WTC11 (cell line): ENCODE measurements around the gene CHST3. TPM values are rescaled to one million over a fixed set of nuclear protein-coding genes. Genes with fewer than 3 reads are reported as not detected.

Experiments
- ATAC-seq: fragments of 200-7000 bp; cut with Tn5 transposase; 2 replicates; pipeline ENCODE4 v1.10.0; 2021; ENCODE audit warnings: mild to moderate bottlenecking, moderate library complexity
- CTCF ChIA-PET: fragments of 300-600 bp; sonication (Branson Sonifier 250); formaldehyde crosslinking; loops from one replicate; lab custom pipeline; 2021; ENCODE audit warnings: antibody characterized with exemption; lab: Charles Lee
- POLR2A ChIA-PET: fragments of 350-600 bp; sonication (Branson Sonifier 250); formaldehyde crosslinking; loops from one replicate; lab custom pipeline; 2021; ENCODE audit warnings: antibody characterized with exemption; lab: Charles Lee
- DNase-seq: peaks from one replicate; pipeline ENCODE4 v3.0.0; 2021; ENCODE audit warnings: low spot score
- H3K27ac Mint-ChIP-seq: 2 replicates; pipeline ENCODE4 v1.8.0; 2021; ENCODE audit warnings: mixed read lengths
- H3K27me3 Mint-ChIP-seq: 2 replicates; pipeline ENCODE4 v1.8.0; 2021; ENCODE audit warnings: low read depth, mild to moderate bottlenecking, moderate library complexity, mixed read lengths
- H3K36me3 Mint-ChIP-seq: 2 replicates; pipeline ENCODE4 v1.8.0; 2021; ENCODE audit warnings: mixed read lengths
- H3K4me1 Mint-ChIP-seq: 2 replicates; pipeline ENCODE4 v1.8.0; 2022; ENCODE audit warnings: mixed read lengths
- H3K4me3 Mint-ChIP-seq: 2 replicates; pipeline ENCODE4 v1.8.0; 2021; ENCODE audit warnings: mild to moderate bottlenecking, moderate library complexity, mixed read lengths
- H3K9me3 Mint-ChIP-seq: 2 replicates; pipeline ENCODE4 v1.8.0; 2021; ENCODE audit warnings: mixed read lengths
- AR ChIP-seq: fragments of 250-450 bp; sonication (Bioruptor Pico); IDR thresholded peaks from 2 replicates; pipeline ENCODE4 v1.9.0; 2021; ENCODE audit warnings: mild to moderate bottlenecking
- ATF2 ChIP-seq: sonication (generic); formaldehyde crosslinking; IDR thresholded peaks from 2 replicates; pipeline ENCODE4 v1.8.1; 2022; ENCODE audit warnings: low read depth, missing genetic modification reagents, borderline replicate concordance
- CREM ChIP-seq: sonication (generic); formaldehyde crosslinking; IDR thresholded peaks from 2 replicates; pipeline ENCODE4 v1.8.1; 2022; ENCODE audit warnings: mild to moderate bottlenecking, missing genetic modification reagents, moderate library complexity
- E2F1 ChIP-seq: sonication (generic); formaldehyde crosslinking; IDR thresholded peaks from 2 replicates; pipeline ENCODE4 v1.8.0; 2022; ENCODE audit warnings: mild to moderate bottlenecking, missing genetic modification reagents
- ESRRA ChIP-seq: sonication (generic); formaldehyde crosslinking; IDR thresholded peaks from 2 replicates; pipeline ENCODE4 v1.8.1; 2022; ENCODE audit warnings: mild to moderate bottlenecking, missing genetic modification reagents, borderline replicate concordance
- FOXJ3 ChIP-seq: sonication (generic); formaldehyde crosslinking; IDR thresholded peaks from 2 replicates; pipeline ENCODE4 v1.9.0; 2021; ENCODE audit warnings: missing genetic modification reagents, mild to moderate bottlenecking, borderline replicate concordance
- GABPB1 ChIP-seq: sonication (generic); formaldehyde crosslinking; IDR thresholded peaks from 2 replicates; pipeline ENCODE4 v1.8.1; 2023; ENCODE audit warnings: mild to moderate bottlenecking, missing genetic modification reagents
- GRHL2 ChIP-seq: fragments of 250-450 bp; sonication (Bioruptor Pico); IDR thresholded peaks from 2 replicates; pipeline ENCODE4 v1.8.0; 2022; ENCODE audit warnings: mild to moderate bottlenecking, moderate library complexity; ENCODE audit not compliant: insufficient replicate concordance, severe bottlenecking
- HMGA2 ChIP-seq: fragments of 250-450 bp; sonication (Bioruptor Pico); IDR thresholded peaks from 2 replicates; pipeline ENCODE4 v1.4.0; 2021; ENCODE audit warnings: mild to moderate bottlenecking, moderate library complexity
- NFYB ChIP-seq: sonication (generic); formaldehyde crosslinking; conservative IDR thresholded peaks from 2 replicates; pipeline ENCODE4 v1.8.0; 2022; ENCODE audit warnings: low read depth, missing genetic modification reagents
- NR3C1 ChIP-seq: sonication (generic); formaldehyde crosslinking; conservative IDR thresholded peaks from 2 replicates; pipeline ENCODE4 v1.8.1; 2023; ENCODE audit warnings: low read depth, mild to moderate bottlenecking, missing genetic modification reagents
- PRDM15 ChIP-seq: sonication (generic); formaldehyde crosslinking; IDR thresholded peaks from 2 replicates; pipeline ENCODE4 v1.8.0; 2022; ENCODE audit warnings: missing genetic modification reagents
- RORB ChIP-seq: fragments of 250-450 bp; sonication (Bioruptor Pico); IDR thresholded peaks from 2 replicates; pipeline ENCODE4 v1.9.0; 2021; ENCODE audit warnings: mild to moderate bottlenecking
- STAT6 ChIP-seq: sonication (generic); formaldehyde crosslinking; conservative IDR thresholded peaks from 2 replicates; pipeline ENCODE4 v1.8.1; 2023; ENCODE audit warnings: mild to moderate bottlenecking, low read depth, missing genetic modification reagents, moderate library complexity
- TEAD4 ChIP-seq: sonication (generic); formaldehyde crosslinking; IDR thresholded peaks from 2 replicates; pipeline ENCODE4 v1.8.0; 2022; ENCODE audit warnings: mild to moderate bottlenecking, missing genetic modification reagents
- ZBTB43 ChIP-seq: sonication (generic); formaldehyde crosslinking; IDR thresholded peaks from 2 replicates; pipeline ENCODE4 v1.8.1; 2023; ENCODE audit warnings: mild to moderate bottlenecking, missing genetic modification reagents
- ZNF317 ChIP-seq: sonication (generic); formaldehyde crosslinking; IDR thresholded peaks from 2 replicates; pipeline ENCODE4 v1.8.1; 2023; ENCODE audit warnings: low read depth, mild to moderate bottlenecking, moderate library complexity, missing genetic modification reagents, borderline replicate concordance
- ZNF423 ChIP-seq: fragments of 250-450 bp; sonication (Bioruptor Pico); IDR thresholded peaks from 2 replicates; pipeline ENCODE4 v2.1.2; 2022; ENCODE audit warnings: mild to moderate bottlenecking, moderate library complexity
- total RNA-seq: library from RNA; stranded (reverse); gene quantifications from 3 replicates; pipeline ENCODE4 v1.2.3, GENCODE V29; 2021

The CHST3 gene
- total RNA-seq, 1 experiment from 2014 or later = 7.0 TPM

GRCh38 chr10:72015841-72016240, 51.6 kb downstream of the CHST3 start (continued):
- TF ChIP-seq E2F1 (CRISPR knock-in tag) (no peak), ZNF317 (CRISPR knock-in tag) (no peak), AR (no peak)
- TF ChIP-seq, all 79 proteins: peak for 0

GRCh38 chr10:72016608-72017300, 52.6 kb downstream of the CHST3 start:
- H3K36me3 Mint-ChIP-seq = no peaks in the 10 kb centered on the region
- ChIA-PET CTCF (interaction anchor here (0.6 to 2.8 kb wide), 3 partner anchors 32 to 320 kb away, joined by 3 to 20 read pairs (median 3); no protein-coding TSS in a partner anchor), POLR2A (no interaction called here)
- H3K4me3 Mint-ChIP-seq = no peak overlapping the region
- ATAC-seq (no peak), DNase-seq (no peak)
- no peaks in the 10 kb centered on the region for H3K27me3 Mint-ChIP-seq
- peaks cover 6% of the 10 kb centered on the region for H3K4me1 Mint-ChIP-seq
- no peak overlapping the region for H3K27ac Mint-ChIP-seq
- no peaks in the 10 kb centered on the region for H3K9me3 Mint-ChIP-seq
- TF ChIP-seq GABPB1 (CRISPR knock-in tag) (no peak), CREM (CRISPR knock-in tag) (no peak), E2F1 (CRISPR knock-in tag) (no peak), ZBTB43 (CRISPR knock-in tag) (no peak), ATF2 (CRISPR knock-in tag) (no peak), ESRRA (CRISPR knock-in tag) (no peak), RORB (CRISPR knock-in tag) (no peak), STAT6 (CRISPR knock-in tag) (no peak), GRHL2 (CRISPR knock-in tag) (no peak), TEAD4 (no peak), HMGA2 (CRISPR knock-in tag) (no peak), ZNF423 (CRISPR knock-in tag) (no peak), FOXJ3 (CRISPR knock-in tag) (no peak), PRDM15 (no peak), NFYB (no peak), NR3C1 (CRISPR knock-in tag) (no peak)
